Panc1 (cell line): ENCODE results near the gene MYO18B.

ENCODE experiments used
- CTCF ChIP-seq: fragments of 450-650 bp; IDR thresholded peaks from 2 replicates; pipeline ENCODE4 v1.5.1; 2017; ENCODE audit warnings: mild to moderate bottlenecking
- REST ChIP-seq, 2 experiments: IDR thresholded peaks; 2 replicates each; pipeline ENCODE4 v1.6.1; 2011 to 2012; ENCODE audit warnings: low read depth in 2 of 2, control low read depth in 1 of 2, low read length in 1 of 2, mild to moderate bottlenecking in 1 of 2, moderate library complexity in 1 of 2; ENCODE audit not compliant: insufficient read depth in 1 of 2
- TCF7L2 ChIP-seq: IDR thresholded peaks from 2 replicates; pipeline ENCODE4 v1.6.1; 2011; ENCODE audit warnings: mild to moderate bottlenecking, low read depth, low read length, inconsistent platforms

GRCh38 chr22:25746012-25746373 lies 4.0 kb downstream of the MYO18B start:
- no peak for TF ChIP-seq CTCF
- TF ChIP-seq TCF7L2 = no peak
- no peak for TF ChIP-seq REST (IDR thresholded peaks at IDR 0.05; ENCODE audit: insufficient read depth in 1 of 2, low read depth in 2 of 2, low read length in 1 of 2)
